GM10847 (cell line): ENCODE data around the gene PTH1R.

Source experiments
- POLR2A ChIP-seq: IDR thresholded peaks from 2 replicates; pipeline ENCODE4 v1.6.1; 2011; ENCODE audit not compliant: insufficient read length; ENCODE audit errors: extremely low read depth

PTH1R gene

GRCh38 chr3:46895761-46896160 is 18.2 kb downstream of the PTH1R start:
- TF ChIP-seq POLR2A, result no peak

- TF ChIP-seq POLR2A, result no peak
These were observed 18.9 kb downstream of the PTH1R start for GRCh38 chr3:46896386-46896785.

- TF ChIP-seq POLR2A, result no peak
These were observed 19.5 kb downstream of the PTH1R start for GRCh38 chr3:46897031-46897430.

- no peak for TF ChIP-seq POLR2A
These were observed 20.4 kb downstream of the PTH1R start for GRCh38 chr3:46897829-46898320.

GRCh38 chr3:46898321-46899150 is 21.0 kb downstream of the PTH1R start:
- no peak for TF ChIP-seq POLR2A

- no peak for TF ChIP-seq POLR2A
These were observed 21.9 kb downstream of the PTH1R start for GRCh38 chr3:46899151-46900006.

- no peak for TF ChIP-seq POLR2A
These were observed 22.4 kb downstream of the PTH1R start for GRCh38 chr3:46900007-46900292.

GRCh38 chr3:46900356-46900755 is 22.8 kb downstream of the PTH1R start:
- TF ChIP-seq POLR2A, result no peak

- TF ChIP-seq POLR2A, result no peak
These were observed 23.5 kb downstream of the PTH1R start for GRCh38 chr3:46901061-46901460.

- TF ChIP-seq POLR2A, result no peak
These were observed 24.2 kb downstream of the PTH1R start for GRCh38 chr3:46901591-46902187.

- no peak for TF ChIP-seq POLR2A
These were observed 24.7 kb downstream of the PTH1R start for GRCh38 chr3:46902188-46902631.

- no peak for TF ChIP-seq POLR2A
These were observed 26.1 kb downstream of the PTH1R start for GRCh38 chr3:46903341-46904302.

GRCh38 chr3:46904303-46905212 is 27.0 kb downstream of the PTH1R start:
- TF ChIP-seq POLR2A, result no peak

GRCh38 chr3:46905213-46905560 is 27.7 kb downstream of the PTH1R start:
- no peak for TF ChIP-seq POLR2A
